GM12878 (cell line): Measurements from ENCODE around the gene YKT6. TPM values are rescaled to one million over a fixed set of nuclear protein-coding genes. Genes with fewer than 3 reads are reported as not detected.

ENCODE experiments used
- ATAC-seq: fragments of 200-7000 bp; cut with Tn5 transposase; 3 replicates; pipeline ENCODE4 v1.9.1; 2020; ENCODE audit warnings: mild to moderate bottlenecking, moderate library complexity
- BruUV-seq: library from RNA; stranded (reverse); fragments of 400-500 nt; replicated peaks from 2 replicates; lab custom pipeline; 2021; lab: Mats Ljungman, UMichigan
- CTCF ChIA-PET: fragments of 300-600 bp; sonication (Branson Sonifier 250); formaldehyde crosslinking; extraction: SDS; loops from one replicate; lab custom pipeline; 2021; ENCODE audit warnings: inconsistent platforms; lab: Yijun Ruan, JAX
- POLR2A ChIA-PET: fragments of 350-600 bp; formaldehyde crosslinking; extraction: SDS; loops from one replicate; lab custom pipeline; 2021; ENCODE audit warnings: inconsistent platforms; lab: Charles Lee
- RAD21 ChIA-PET: fragments of 300-600 bp; sonication (Branson Sonifier 250); formaldehyde crosslinking; loops from one replicate; lab custom pipeline; 2023; ENCODE audit warnings: antibody characterized with exemption; ENCODE audit not compliant: unreplicated experiment; lab: Charles Lee
- SMC1A ChIA-PET: fragments of 300-600 bp; sonication (Branson Sonifier 250); formaldehyde crosslinking; loops from one replicate; lab custom pipeline; 2023; ENCODE audit not compliant: unreplicated experiment, uncharacterized antibody; lab: Charles Lee
- DNase-seq: peaks from one replicate; pipeline ENCODE4 v3.0.0-alpha.2; 2011; ENCODE audit warnings: low read depth, low spot score
- FAIRE-seq: peaks from 3 replicates; lab custom pipeline; 2011; peaks lifted over from hg19 to GRCh38; lab: Jason Lieb, UNC
- H2AFZ ChIP-seq: 2 replicates; pipeline ENCODE4 v1.6.0; 2011; ENCODE audit warnings: low read depth, low read length, control low read depth; ENCODE audit not compliant: control insufficient read depth
- H3K27ac ChIP-seq: 2 replicates; pipeline ENCODE4 v1.5.1; 2011; ENCODE audit warnings: control low read depth; ENCODE audit not compliant: control insufficient read depth, insufficient read depth
- H3K27me3 ChIP-seq, 2 experiments: replicated peaks in 1 of 2; 2 replicates each; pipeline versions ENCODE4 v1.6.0 to v1.6.1; 2011; ENCODE audit warnings: low read length in 1 of 2; ENCODE audit not compliant: control insufficient read depth in 2 of 2, insufficient read depth in 2 of 2
- H3K36me3 ChIP-seq, 2 experiments: 2 replicates each; pipeline ENCODE4 v1.5.1; 2011; ENCODE audit warnings: low read length in 1 of 2; ENCODE audit not compliant: control insufficient read depth in 2 of 2, insufficient read depth in 2 of 2
- H3K4me1 ChIP-seq: 2 replicates; pipeline ENCODE4 v1.6.1; 2011; ENCODE audit warnings: mild to moderate bottlenecking, low read length, moderate library complexity, mixed read lengths; ENCODE audit not compliant: control insufficient read depth, insufficient read depth
- H3K4me2 ChIP-seq: 2 replicates; pipeline ENCODE4 v1.6.0; 2011; ENCODE audit warnings: control low read depth; ENCODE audit not compliant: control insufficient read depth, insufficient read depth
- H3K4me3 ChIP-seq: fragments of 200-600 bp; sonication (generic); 2 replicates; pipeline ENCODE4 v1.5.1; 2016
- H3K79me2 ChIP-seq: 2 replicates; pipeline ENCODE4 v1.6.0; 2011; ENCODE audit warnings: low read length; ENCODE audit not compliant: control insufficient read depth, insufficient read depth
- H3K9ac ChIP-seq: 2 replicates; pipeline ENCODE4 v1.8.0; 2011; ENCODE audit warnings: low read length, control low read depth, mixed read lengths; ENCODE audit not compliant: control insufficient read depth, insufficient read depth
- H3K9me3 ChIP-seq: replicated peaks from 3 replicates; pipeline ENCODE4 v1.5.1; 2011; ENCODE audit warnings: mild to moderate bottlenecking, low read length; ENCODE audit not compliant: control insufficient read depth, insufficient read depth
- H4K20me1 ChIP-seq: 2 replicates; pipeline ENCODE4 v1.6.0; 2011; ENCODE audit not compliant: control insufficient read depth, insufficient read depth
- CREB1 ChIP-seq: IDR thresholded peaks from 2 replicates; pipeline ENCODE4 v1.6.1; 2012; ENCODE audit warnings: low read depth, mild to moderate bottlenecking, inconsistent platforms
- DPF2 ChIP-seq: fragments of 450-650 bp; IDR thresholded peaks from 2 replicates; pipeline ENCODE4 v1.6.1; 2017; ENCODE audit warnings: mild to moderate bottlenecking
- HDGF ChIP-seq: fragments of 450-650 bp; IDR thresholded peaks from 2 replicates; pipeline ENCODE4 v1.6.1; 2016; ENCODE audit warnings: antibody characterized with exemption
- MEF2A ChIP-seq: IDR thresholded peaks from 2 replicates; pipeline ENCODE4 v1.6.1; 2011; ENCODE audit warnings: low read depth, mild to moderate bottlenecking, low read length, moderate library complexity; ENCODE audit not compliant: insufficient read depth
- PAX8 ChIP-seq: fragments of 450-650 bp; IDR thresholded peaks from 2 replicates; pipeline ENCODE4 v1.6.1; 2017; ENCODE audit warnings: mild to moderate bottlenecking, moderate library complexity
- POLR2AphosphoS2 ChIP-seq: IDR thresholded peaks from 2 replicates; pipeline ENCODE4 v1.6.1; 2011; ENCODE audit warnings: low read depth, mild to moderate bottlenecking, low read length, improper control_type of control experiment, moderate library complexity
- POLR2AphosphoS5 ChIP-seq: IDR thresholded peaks from 2 replicates; pipeline ENCODE4 v1.6.1; 2011; ENCODE audit warnings: mild to moderate bottlenecking, low read length, inconsistent platforms
- TARDBP ChIP-seq: IDR thresholded peaks from 2 replicates; pipeline ENCODE4 v1.6.1; 2016; ENCODE audit warnings: borderline replicate concordance
- WGBS: methylation state at CpG from one replicate; pipeline ENCODE4 v1.1.6; 2016; ENCODE audit warnings: low lambda C conversion rate; ENCODE audit not compliant: insufficient replicate concordance, insufficient coverage; ENCODE audit errors: missing lambda C conversion rate; 5-methylcytosine and 5-hydroxymethylcytosine counted together
- in situ Hi-C: fragments of 300-500 bp; cut with MboI; formaldehyde crosslinking; loops from 9 replicates; pipeline ENCODE4 v1.14.3; 2018; ENCODE audit warnings: mixed read lengths
- intact Hi-C: fragments of 100-400 bp; cut with micrococcal nuclease; formaldehyde crosslinking; loops from one replicate; pipeline ENCODE4 v1.14.2; 2022; ENCODE audit not compliant: unreplicated experiment
- polyA plus RNA-seq, 11 experiments: library from polyadenylated mRNA; depleted of rRNA in 4 of 11; unstranded in 6 of 11; stranded (reverse) in 5 of 11; fragments of >200 nt; fragmentation: Nextera tagmentation in 4 of 11; fragmentation: Illumina TruSeq in 1 of 11; extraction: Ambion mirVana in 4 of 11; extraction: Trizol in 1 of 11; gene quantifications; 1 replicate in 1 of 11; 2 replicates in 10 of 11; pipeline versions ENCODE4 v1.2.1 to v1.2.3, GENCODE V29; 2011 to 2016; ENCODE audit warnings: inconsistent platforms in 2 of 11, missing spikeins in 2 of 11, low read depth in 1 of 11
- total RNA-seq, 4 experiments: library from RNA; depleted of rRNA in 3 of 4; stranded (reverse); fragments of >200 nt in 3 of 4; fragmentation: Illumina TruSeq in 1 of 4; extraction: Trizol in 1 of 4; gene quantifications; 2 replicates each; pipeline versions ENCODE4 v1.2.1 to v1.2.3, GENCODE V29; 2013 to 2021
- TF ChIP-seq, protein P1 (sequence below): fragments of 450-650 bp; IDR thresholded peaks from 2 replicates; pipeline ENCODE4 v1.6.1; 2014; ENCODE audit warnings: mild to moderate bottlenecking

The YKT6 gene
- total and polyA plus RNA-seq, 10 of the 15 experiments (the other 5 are each of a cell fraction or from before 2014, with no cell fraction given): 1.7 to 95.2 (median 70.5) TPM

DNA sequence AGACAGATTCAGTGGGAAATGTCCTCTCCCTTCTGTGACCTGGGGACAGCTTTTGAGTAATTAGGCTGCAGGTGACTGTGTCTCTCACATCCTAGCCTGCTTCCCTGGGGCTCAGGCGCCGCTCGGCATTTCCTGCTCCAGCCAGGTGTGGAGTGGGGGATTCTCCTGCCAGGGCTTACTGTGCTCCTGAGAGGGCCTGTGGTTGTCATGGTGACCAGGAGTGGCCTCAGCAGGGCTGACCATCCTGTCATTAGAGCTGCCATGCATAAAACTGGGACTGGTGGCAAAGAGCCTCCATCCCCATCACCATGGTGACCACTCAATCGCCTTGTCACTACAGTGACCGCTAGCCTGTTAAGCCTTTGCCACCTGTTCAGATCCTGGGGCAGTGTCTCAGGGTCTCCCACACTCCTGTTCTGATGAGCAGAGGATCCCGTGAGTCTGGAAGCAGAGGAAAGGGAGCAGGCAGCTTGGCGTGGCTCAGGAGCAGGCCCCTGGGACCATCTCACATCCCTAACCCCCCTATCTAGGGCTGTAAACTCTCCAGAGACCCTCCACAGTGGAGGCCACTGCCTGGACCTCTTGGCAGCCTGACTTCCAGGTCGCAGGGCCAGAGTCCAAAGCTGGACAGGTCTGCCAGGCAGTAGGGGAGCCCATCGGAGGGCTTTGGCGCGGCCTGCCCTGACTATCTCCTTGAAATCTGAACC, 11.3 kb upstream of the YKT6 start, which contains the start of gene GCK:
Gene GCK, minus strand, starts transcription at position 154 of the 707 bp plus-strand sequence. CDS start 486 bp downstream, outside the sequence.
- WGBS: 33% methylated on average over 11 of the region's 11 CpGs
- in situ Hi-C loops: no loop called here

More for the DNA sequence above, 11.3 kb upstream of the YKT6 start, which contains the start of gene GCK:
- intact Hi-C loops: no loop called here
- Histone ChIP-seq H3K4me1 (no peaks in the 10 kb centered on the region), H3K4me3 (no peak within 1 kb of the TSS), H3K79me2 (no peaks in the 10 kb centered on the region), H3K9me3 (no peaks in the 10 kb centered on the region), H3K27ac (no peak within 1 kb of the TSS), H4K20me1 (no peaks in the 10 kb centered on the region), H2AFZ (no peak within 1 kb of the TSS), H3K9ac (no peak within 1 kb of the TSS), H3K36me3 (no peaks in the 10 kb centered on the region), H3K27me3 (peaks cover 0 to 1% of the 10 kb centered on the region in 2 experiments; a peak in 1 of 4 replicates), H3K4me2 (no peak within 1 kb of the TSS)
- DNase-seq (no peak), ATAC-seq (no peak), FAIRE-seq (no peak)
- BruUV-seq: no TSS peak
- CTCF ChIA-PET: no interaction called here
- POLR2A ChIA-PET: no interaction called here
- RAD21 ChIA-PET: no interaction called here
- TF ChIP-seq POLR2AphosphoS2: no peak
- no peak for TF ChIP-seq DPF2
- TF ChIP-seq, protein P1, sequence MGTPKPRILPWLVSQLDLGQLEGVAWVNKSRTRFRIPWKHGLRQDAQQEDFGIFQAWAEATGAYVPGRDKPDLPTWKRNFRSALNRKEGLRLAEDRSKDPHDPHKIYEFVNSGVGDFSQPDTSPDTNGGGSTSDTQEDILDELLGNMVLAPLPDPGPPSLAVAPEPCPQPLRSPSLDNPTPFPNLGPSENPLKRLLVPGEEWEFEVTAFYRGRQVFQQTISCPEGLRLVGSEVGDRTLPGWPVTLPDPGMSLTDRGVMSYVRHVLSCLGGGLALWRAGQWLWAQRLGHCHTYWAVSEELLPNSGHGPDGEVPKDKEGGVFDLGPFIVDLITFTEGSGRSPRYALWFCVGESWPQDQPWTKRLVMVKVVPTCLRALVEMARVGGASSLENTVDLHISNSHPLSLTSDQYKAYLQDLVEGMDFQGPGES: no peak
- TF ChIP-seq PAX8: no peak
- TF ChIP-seq POLR2AphosphoS5: no peak
- no peak for TF ChIP-seq HDGF
- no peak for TF ChIP-seq CREB1
- TF ChIP-seq MEF2A: no peak
- TF ChIP-seq TARDBP: no peak
- SMC1A ChIA-PET: no interaction called here
